ENCODE measurements around the gene PTX4.

The PTX4 gene

GRCh38 chr16:1519831-1520230 is 31.1 kb upstream of the PTX4 start:
- Histone ChIP-seq H3K9me3 (ENCODE audit: control insufficient read depth in 1 of 2, low read length in 2 of 2) (no peaks in the 10 kb centered on the region), H3K27ac (ENCODE audit: low read length) (no peak overlapping the region), H3K4me3 (ENCODE audit: low read depth in 1 of 2, low read length in 2 of 2) (no peak overlapping the region), H3K36me3 (ENCODE audit: control insufficient read depth in 1 of 2, insufficient read depth in 2 of 2, low read length in 2 of 2) (peaks cover 0 to 49% of the 10 kb centered on the region in 2 donors), H3K4me1 (ENCODE audit: control insufficient read depth in 1 of 2, insufficient read depth in 2 of 2, low read length in 2 of 2) (no peaks in the 10 kb centered on the region), H3K27me3 (ENCODE audit: low read depth, low read length) (no peaks in the 10 kb centered on the region)

DNA sequence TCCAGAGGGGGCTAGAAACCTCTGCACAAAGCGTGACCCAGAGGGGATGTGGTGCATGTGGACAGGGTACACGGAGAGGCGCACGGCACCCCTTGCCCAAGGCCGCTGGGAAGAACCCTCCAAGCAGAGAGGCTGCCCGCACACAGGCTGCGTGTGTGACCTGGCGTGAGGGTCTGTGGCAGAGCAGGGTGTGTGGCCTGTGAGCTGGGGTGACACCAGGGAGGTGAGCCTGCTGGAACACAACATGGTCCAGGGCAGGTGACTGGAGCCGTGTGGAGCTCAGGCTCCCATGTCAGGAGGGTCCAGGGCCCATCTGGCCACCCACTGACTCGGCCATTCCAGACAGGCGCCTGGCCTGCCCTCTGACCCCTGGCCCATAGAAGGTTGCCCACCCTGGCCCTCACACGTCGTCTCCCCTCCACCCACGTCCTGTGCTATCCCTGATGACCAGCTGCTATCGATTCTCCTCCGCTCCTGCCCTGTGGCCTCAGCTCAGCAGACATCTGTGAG is 29.9 kb upstream of the PTX4 start:
- Histone ChIP-seq H3K4me3 (ENCODE audit: low read depth in 1 of 2, low read length in 2 of 2) (no peak overlapping the region), H3K9me3 (ENCODE audit: control insufficient read depth in 1 of 2, low read length in 2 of 2) (peaks cover 0 to 4% of the 10 kb centered on the region in 2 donors)

DNA sequence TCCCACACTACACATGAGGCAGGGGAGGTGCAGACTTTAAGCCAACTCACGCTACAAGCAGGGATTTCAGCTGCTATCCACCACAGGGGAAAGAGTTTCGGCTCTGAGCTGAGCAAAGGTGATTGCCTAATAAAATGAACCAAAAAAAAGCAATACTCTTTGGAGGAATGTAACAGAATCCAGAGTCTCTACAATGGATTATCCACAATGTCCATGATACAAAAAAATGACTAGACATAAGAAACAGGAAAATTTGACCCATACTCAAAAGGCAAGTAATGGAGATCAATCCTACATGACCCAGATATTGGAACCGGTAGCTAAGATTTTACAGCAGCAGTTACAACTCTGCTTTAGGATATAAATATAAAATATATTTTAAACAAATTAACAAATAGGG is 25.8 kb upstream of the PTX4 start:
- peaks cover 0 to 4% of the 10 kb centered on the region in 2 donors for H3K9me3 ChIP-seq (ENCODE audit: control insufficient read depth in 1 of 2, low read length in 2 of 2)
- no peak overlapping the region for H3K4me3 ChIP-seq (ENCODE audit: low read depth in 1 of 2, low read length in 2 of 2)
- no peak overlapping the region for H3K27ac ChIP-seq (ENCODE audit: low read length)
- peaks cover 0 to 4% of the 10 kb centered on the region in 2 donors for H3K4me1 ChIP-seq (ENCODE audit: control insufficient read depth in 1 of 2, insufficient read depth in 2 of 2, low read length in 2 of 2)
- peaks cover 0 to 42% of the 10 kb centered on the region in 2 donors for H3K36me3 ChIP-seq (ENCODE audit: control insufficient read depth in 1 of 2, insufficient read depth in 2 of 2, low read length in 2 of 2)
- no peaks in the 10 kb centered on the region for H3K27me3 ChIP-seq (ENCODE audit: low read depth, low read length)

More for the DNA sequence above, 29.9 kb upstream of the PTX4 start:
- Histone ChIP-seq H3K27me3 (ENCODE audit: low read depth, low read length) (no peaks in the 10 kb centered on the region), H3K36me3 (ENCODE audit: control insufficient read depth in 1 of 2, insufficient read depth in 2 of 2, low read length in 2 of 2) (peaks cover 0 to 44% of the 10 kb centered on the region in 2 donors), H3K27ac (ENCODE audit: low read length) (no peak overlapping the region), H3K4me1 (ENCODE audit: control insufficient read depth in 1 of 2, insufficient read depth in 2 of 2, low read length in 2 of 2) (no peaks in the 10 kb centered on the region)

GRCh38 chr16:1512774-1513173 is 24.0 kb upstream of the PTX4 start:
- Histone ChIP-seq H3K9me3 (ENCODE audit: control insufficient read depth in 1 of 2, low read length in 2 of 2) (peaks cover 0 to 4% of the 10 kb centered on the region in 2 donors), H3K4me1 (ENCODE audit: control insufficient read depth in 1 of 2, insufficient read depth in 2 of 2, low read length in 2 of 2) (peaks cover 0 to 10% of the 10 kb centered on the region in 2 donors), H3K27me3 (ENCODE audit: low read depth, low read length) (no peaks in the 10 kb centered on the region), H3K36me3 (ENCODE audit: control insufficient read depth in 1 of 2, insufficient read depth in 2 of 2, low read length in 2 of 2) (peaks cover 0 to 37% of the 10 kb centered on the region in 2 donors), H3K4me3 (ENCODE audit: low read depth in 1 of 2, low read length in 2 of 2) (no peak overlapping the region), H3K27ac (ENCODE audit: low read length) (no peak overlapping the region)

GRCh38 chr16:1511662-1512569 is 23.2 kb upstream of the PTX4 start:
- Histone ChIP-seq H3K36me3 (ENCODE audit: control insufficient read depth in 1 of 2, insufficient read depth in 2 of 2, low read length in 2 of 2) (peaks cover 0 to 42% of the 10 kb centered on the region in 2 donors), H3K27ac (ENCODE audit: low read length) (no peak overlapping the region), H3K9me3 (ENCODE audit: control insufficient read depth in 1 of 2, low read length in 2 of 2) (peaks cover 0 to 4% of the 10 kb centered on the region in 2 donors), H3K4me3 (ENCODE audit: low read depth in 1 of 2, low read length in 2 of 2) (no peak overlapping the region), H3K27me3 (ENCODE audit: low read depth, low read length) (no peaks in the 10 kb centered on the region), H3K4me1 (ENCODE audit: control insufficient read depth in 1 of 2, insufficient read depth in 2 of 2, low read length in 2 of 2) (peaks cover 0 to 10% of the 10 kb centered on the region in 2 donors)

DNA sequence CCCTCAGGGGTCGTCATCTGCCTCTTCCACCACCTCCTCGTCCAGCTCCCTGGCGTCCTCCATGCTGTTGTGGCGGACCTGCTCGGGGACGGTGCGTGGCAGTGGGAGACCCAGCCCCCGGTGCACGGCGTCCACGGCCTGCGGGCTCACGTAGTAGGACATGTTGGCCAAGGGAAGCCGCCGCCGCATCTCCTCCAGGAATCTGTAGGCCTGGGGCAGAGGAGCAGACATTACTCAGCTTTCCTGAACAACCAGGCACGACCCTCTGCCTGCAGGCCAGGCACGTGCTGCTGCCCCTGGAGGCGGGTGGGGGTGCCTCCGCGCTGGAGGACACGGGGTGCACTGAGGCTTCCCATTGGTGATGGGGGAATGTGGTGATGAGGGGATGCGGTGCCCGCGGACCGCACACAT is 22.2 kb upstream of the PTX4 start:
- Histone ChIP-seq H3K36me3 (ENCODE audit: control insufficient read depth in 1 of 2, insufficient read depth in 2 of 2, low read length in 2 of 2) (peaks cover 0 to 52% of the 10 kb centered on the region in 2 donors), H3K4me3 (ENCODE audit: low read depth in 1 of 2, low read length in 2 of 2) (no peak overlapping the region), H3K9me3 (ENCODE audit: control insufficient read depth in 1 of 2, low read length in 2 of 2) (peaks cover 0 to 4% of the 10 kb centered on the region in 2 donors), H3K4me1 (ENCODE audit: control insufficient read depth in 1 of 2, insufficient read depth in 2 of 2, low read length in 2 of 2) (peaks cover 0 to 10% of the 10 kb centered on the region in 2 donors), H3K27me3 (ENCODE audit: low read depth, low read length) (no peaks in the 10 kb centered on the region), H3K27ac (ENCODE audit: low read length) (no peak overlapping the region)

DNA sequence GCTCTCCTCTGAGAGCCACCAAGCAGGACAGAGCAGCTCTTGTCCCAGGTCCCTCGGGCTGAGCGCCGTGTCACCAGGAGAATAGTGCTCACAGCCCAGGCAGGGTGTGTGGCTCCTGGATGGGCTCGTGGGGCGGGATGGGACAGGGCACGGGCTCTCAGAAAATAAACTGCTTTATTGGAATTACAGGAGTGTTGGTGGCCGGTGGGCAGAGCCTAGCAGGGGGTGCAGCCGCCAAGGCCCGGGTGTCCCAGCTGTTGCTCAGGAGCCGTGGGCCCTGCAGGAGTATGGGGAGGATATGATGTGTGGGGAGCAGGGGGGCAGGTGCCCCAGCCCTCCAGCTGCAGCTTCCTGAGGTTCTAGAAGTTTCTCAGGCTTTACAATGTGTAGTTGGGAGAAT is 21.5 kb upstream of the PTX4 start:
- Histone ChIP-seq H3K9me3 (ENCODE audit: control insufficient read depth in 1 of 2, low read length in 2 of 2) (peaks cover 0 to 4% of the 10 kb centered on the region in 2 donors), H3K27ac (ENCODE audit: low read length) (no peak overlapping the region), H3K4me1 (ENCODE audit: control insufficient read depth in 1 of 2, insufficient read depth in 2 of 2, low read length in 2 of 2) (peaks cover 0 to 10% of the 10 kb centered on the region in 2 donors), H3K27me3 (ENCODE audit: low read depth, low read length) (no peaks in the 10 kb centered on the region), H3K36me3 (ENCODE audit: control insufficient read depth in 1 of 2, insufficient read depth in 2 of 2, low read length in 2 of 2) (peaks cover 0 to 56% of the 10 kb centered on the region in 2 donors), H3K4me3 (ENCODE audit: low read depth in 1 of 2, low read length in 2 of 2) (no peak overlapping the region)

- peaks cover 0 to 4% of the 10 kb centered on the region in 2 donors for H3K9me3 ChIP-seq (ENCODE audit: control insufficient read depth in 1 of 2, low read length in 2 of 2)
- no peak overlapping the region for H3K27ac ChIP-seq (ENCODE audit: low read length)
- no peaks in the 10 kb centered on the region for H3K27me3 ChIP-seq (ENCODE audit: low read depth, low read length)
- H3K4me1 ChIP-seq (ENCODE audit: control insufficient read depth in 1 of 2, insufficient read depth in 2 of 2, low read length in 2 of 2) = peaks cover 0 to 10% of the 10 kb centered on the region in 2 donors
- H3K36me3 ChIP-seq (ENCODE audit: control insufficient read depth in 1 of 2, insufficient read depth in 2 of 2, low read length in 2 of 2) = peaks cover 0 to 56% of the 10 kb centered on the region in 2 donors
- H3K4me3 ChIP-seq (ENCODE audit: low read depth in 1 of 2, low read length in 2 of 2) = no peak overlapping the region
Observed at GRCh38 chr16:1509307-1510221, 20.8 kb upstream of the PTX4 start.

GRCh38 chr16:1508494-1509187 is 19.9 kb upstream of the PTX4 start:
- no peaks in the 10 kb centered on the region for H3K27me3 ChIP-seq (ENCODE audit: low read depth, low read length)
- no peaks in the 10 kb centered on the region for H3K9me3 ChIP-seq (ENCODE audit: control insufficient read depth in 1 of 2, low read length in 2 of 2)
- no peak overlapping the region for H3K27ac ChIP-seq (ENCODE audit: low read length)
- H3K36me3 ChIP-seq (ENCODE audit: control insufficient read depth in 1 of 2, insufficient read depth in 2 of 2, low read length in 2 of 2) = peaks cover 0 to 52% of the 10 kb centered on the region in 2 donors
- H3K4me3 ChIP-seq (ENCODE audit: low read depth in 1 of 2, low read length in 2 of 2) = no peak overlapping the region
- peaks cover 0 to 10% of the 10 kb centered on the region in 2 donors for H3K4me1 ChIP-seq (ENCODE audit: control insufficient read depth in 1 of 2, insufficient read depth in 2 of 2, low read length in 2 of 2)

- Histone ChIP-seq H3K27me3 (ENCODE audit: low read depth, low read length) (no peaks in the 10 kb centered on the region), H3K9me3 (ENCODE audit: control insufficient read depth in 1 of 2, low read length in 2 of 2) (no peaks in the 10 kb centered on the region), H3K36me3 (ENCODE audit: control insufficient read depth in 1 of 2, insufficient read depth in 2 of 2, low read length in 2 of 2) (peaks cover 3 to 72% of the 10 kb centered on the region in 2 donors), H3K4me3 (ENCODE audit: low read depth in 1 of 2, low read length in 2 of 2) (no peak overlapping the region), H3K4me1 (ENCODE audit: control insufficient read depth in 1 of 2, insufficient read depth in 2 of 2, low read length in 2 of 2) (peaks cover 0 to 10% of the 10 kb centered on the region in 2 donors), H3K27ac (ENCODE audit: low read length) (no peak overlapping the region)
Observed at GRCh38 chr16:1506494-1507213, 17.9 kb upstream of the PTX4 start.
